Tibial nerve (tissue), 4 donors: ENCODE results near the gene FMN2. TPM values are rescaled to one million over a fixed set of nuclear protein-coding genes. Genes with fewer than 3 reads are reported as not detected.
"Not testable (repeated sequence)": the region's sequence is repeated elsewhere in the genome, so short reads cannot be mapped to it uniquely, and the experiment has no call there.

Source experiments
- DNase-seq, 2 donors: peaks; one replicate each; pipeline ENCODE4 v3.0.0-alpha.2; 2019; ENCODE audit warnings: low spot score in 2 of 2
- H3K27ac ChIP-seq, 4 donors: fragments of 200-600 bp; sonication (generic) in 3 of 4; one replicate each; pipeline ENCODE4 v1.5.1; 2017 to 2019; ENCODE audit warnings: mild to moderate bottlenecking in 1 of 4
- H3K27me3 ChIP-seq, 2 donors: fragments of 200-600 bp; sonication (generic) in 1 of 2; one replicate each; pipeline versions ENCODE4 v1.5.1 to v1.6.0; 2017 to 2019
- H3K36me3 ChIP-seq, 3 donors: fragments of 200-600 bp; sonication (generic); one replicate each; pipeline ENCODE4 v1.5.1; 2018 to 2019
- H3K4me1 ChIP-seq, 4 donors: fragments of 200-600 bp; sonication (generic) in 3 of 4; one replicate each; pipeline ENCODE4 v1.5.1; 2017 to 2019
- H3K4me3 ChIP-seq, 4 donors: fragments of 200-600 bp; sonication (generic) in 3 of 4; one replicate each; pipeline ENCODE4 v1.5.1; 2017 to 2019; ENCODE audit warnings: mild to moderate bottlenecking in 1 of 4, moderate library complexity in 1 of 4
- H3K9me3 ChIP-seq, 4 donors: fragments of 200-600 bp; sonication (generic) in 3 of 4; one replicate each; pipeline ENCODE4 v1.5.1; 2017 to 2019
- EP300 ChIP-seq, 2 donors: sonication (generic); formaldehyde crosslinking; IDR thresholded peaks; one replicate each; pipeline ENCODE4 v1.6.1; 2017; ENCODE audit warnings: antibody characterized with exemption in 2 of 2, mild to moderate bottlenecking in 1 of 2
- POLR2A ChIP-seq, 2 donors: fragments of 450-650 bp; IDR thresholded peaks; one replicate each; pipeline ENCODE4 v1.6.1; 2017; ENCODE audit warnings: antibody characterized with exemption in 2 of 2, mild to moderate bottlenecking in 2 of 2, moderate library complexity in 2 of 2
- WGBS, 2 donors: methylation state at CpG; one replicate each; pipeline ENCODE4 v1.1.5; 2018; 5-methylcytosine and 5-hydroxymethylcytosine counted together
- total RNA-seq, 4 donors: library from RNA; depleted of rRNA; stranded (reverse); fragments of >200 nt; gene quantifications; one replicate each; pipeline ENCODE4 v1.1.0, GENCODE V29; 2016
- TF ChIP-seq, protein P1 (sequence below), 5 experiments: fragments of 200-600 bp in 3 of 5; fragments of 450-650 bp in 2 of 5; sonication (generic) in 3 of 5; IDR thresholded peaks; one replicate each; pipeline ENCODE4 v1.5.1; 2016 to 2019; ENCODE audit warnings: antibody characterized with exemption in 5 of 5, mild to moderate bottlenecking in 3 of 5, moderate library complexity in 2 of 5

FMN2 gene
- total RNA-seq, 4 donors from 2014 or later: 16.7 to 24.9 (median 24.4) TPM

DNA sequence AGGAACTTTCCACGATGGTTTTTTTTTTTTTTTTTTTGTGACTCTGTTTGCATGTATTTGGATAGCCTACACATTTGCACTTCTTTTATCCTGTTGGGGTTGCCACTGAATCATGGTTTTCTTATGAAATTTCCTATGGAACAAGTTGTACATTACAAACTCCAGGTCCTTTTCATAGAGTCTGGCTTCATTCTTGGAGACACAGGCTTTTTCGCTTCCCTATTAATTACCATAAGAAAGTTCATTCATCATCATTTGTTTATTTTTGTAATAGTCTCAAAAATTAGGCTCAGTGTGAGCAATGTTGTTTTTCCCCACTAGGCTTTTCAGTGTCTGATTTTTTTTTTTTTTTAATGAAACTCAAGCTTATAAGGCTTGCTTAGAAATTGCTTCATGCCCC is 179.4 kb downstream of the FMN2 start:
- no peaks in the 10 kb centered on the region for H3K36me3 ChIP-seq
- TF ChIP-seq, protein P1, sequence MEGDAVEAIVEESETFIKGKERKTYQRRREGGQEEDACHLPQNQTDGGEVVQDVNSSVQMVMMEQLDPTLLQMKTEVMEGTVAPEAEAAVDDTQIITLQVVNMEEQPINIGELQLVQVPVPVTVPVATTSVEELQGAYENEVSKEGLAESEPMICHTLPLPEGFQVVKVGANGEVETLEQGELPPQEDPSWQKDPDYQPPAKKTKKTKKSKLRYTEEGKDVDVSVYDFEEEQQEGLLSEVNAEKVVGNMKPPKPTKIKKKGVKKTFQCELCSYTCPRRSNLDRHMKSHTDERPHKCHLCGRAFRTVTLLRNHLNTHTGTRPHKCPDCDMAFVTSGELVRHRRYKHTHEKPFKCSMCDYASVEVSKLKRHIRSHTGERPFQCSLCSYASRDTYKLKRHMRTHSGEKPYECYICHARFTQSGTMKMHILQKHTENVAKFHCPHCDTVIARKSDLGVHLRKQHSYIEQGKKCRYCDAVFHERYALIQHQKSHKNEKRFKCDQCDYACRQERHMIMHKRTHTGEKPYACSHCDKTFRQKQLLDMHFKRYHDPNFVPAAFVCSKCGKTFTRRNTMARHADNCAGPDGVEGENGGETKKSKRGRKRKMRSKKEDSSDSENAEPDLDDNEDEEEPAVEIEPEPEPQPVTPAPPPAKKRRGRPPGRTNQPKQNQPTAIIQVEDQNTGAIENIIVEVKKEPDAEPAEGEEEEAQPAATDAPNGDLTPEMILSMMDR (IDR thresholded peaks at IDR 0.05): no peak
- TF ChIP-seq POLR2A (IDR thresholded peaks at IDR 0.05): no peak
- TF ChIP-seq EP300 (IDR thresholded peaks at IDR 0.05): no peak
- no peak overlapping the region for H3K27ac ChIP-seq
- no peak for DNase-seq
- H3K4me3 ChIP-seq: no peak overlapping the region
- H3K4me1 ChIP-seq: no peaks in the 10 kb centered on the region
- 66 to 77% methylated on average over 2 of the region's 2 CpGs for WGBS, 2 donors
- peaks cover 0 to 23% (median 5%) of the 10 kb centered on the region in 4 donors for H3K9me3 ChIP-seq
- no peaks in the 10 kb centered on the region for H3K27me3 ChIP-seq

DNA sequence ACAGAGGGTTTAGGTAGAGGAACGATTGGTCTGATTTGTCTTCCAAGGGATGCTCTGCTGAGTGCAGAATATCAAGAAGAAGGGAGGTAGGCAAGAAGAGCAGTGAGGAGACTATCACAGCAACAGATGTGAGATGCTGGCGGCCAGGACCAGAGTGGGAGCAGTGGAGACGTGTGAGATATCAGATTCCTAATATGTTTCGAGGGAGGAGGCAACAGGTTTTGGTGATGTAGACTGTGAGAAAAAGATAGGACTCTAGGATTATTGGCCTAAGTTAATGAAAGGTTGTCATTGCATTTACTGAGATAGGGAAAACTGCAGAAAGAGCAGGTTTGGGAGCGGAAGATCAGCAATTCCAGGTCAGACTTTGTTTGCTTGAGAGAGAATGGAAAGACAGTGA is 182.9 kb downstream of the FMN2 start:
- H3K36me3 ChIP-seq: no peaks in the 10 kb centered on the region
- peaks cover 0 to 9% (median 1%) of the 10 kb centered on the region in 4 donors for H3K9me3 ChIP-seq
- no peak for DNase-seq
- no peak overlapping the region for H3K27ac ChIP-seq
- WGBS, 2 donors: 79 to 85% methylated on average over 5 of the region's 5 CpGs
- no peaks in the 10 kb centered on the region for H3K27me3 ChIP-seq
- TF ChIP-seq, protein P1 (IDR thresholded peaks at IDR 0.05): no peak
- TF ChIP-seq POLR2A (IDR thresholded peaks at IDR 0.05): no peak
- TF ChIP-seq EP300 (IDR thresholded peaks at IDR 0.05): no peak
- no peaks in the 10 kb centered on the region for H3K4me1 ChIP-seq
- no peak overlapping the region for H3K4me3 ChIP-seq

DNA sequence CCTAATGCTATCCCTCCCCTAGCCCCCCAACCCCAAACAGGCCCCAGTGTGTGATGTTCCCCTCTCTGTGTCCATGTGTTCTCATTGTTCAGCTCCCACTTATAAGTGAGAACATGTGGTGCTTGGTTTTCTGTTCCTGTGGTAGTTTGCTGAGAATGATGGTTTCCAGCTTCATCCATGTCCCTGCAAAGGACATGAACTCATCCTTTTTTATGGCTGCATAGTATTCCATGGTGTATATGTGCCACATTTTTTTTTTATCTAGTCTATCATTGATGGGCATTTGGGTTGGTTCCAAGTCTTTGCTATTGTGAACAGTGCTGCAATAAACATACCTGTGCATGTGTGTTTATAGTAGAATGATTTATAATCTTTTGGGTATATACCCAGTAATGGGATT is 183.5 kb downstream of the FMN2 start:
- H3K4me1 ChIP-seq, H3K9me3 ChIP-seq, DNase-seq, H3K36me3 ChIP-seq, H3K27ac ChIP-seq, H3K4me3 ChIP-seq, H3K27me3 ChIP-seq: not testable (repeated sequence)

DNA sequence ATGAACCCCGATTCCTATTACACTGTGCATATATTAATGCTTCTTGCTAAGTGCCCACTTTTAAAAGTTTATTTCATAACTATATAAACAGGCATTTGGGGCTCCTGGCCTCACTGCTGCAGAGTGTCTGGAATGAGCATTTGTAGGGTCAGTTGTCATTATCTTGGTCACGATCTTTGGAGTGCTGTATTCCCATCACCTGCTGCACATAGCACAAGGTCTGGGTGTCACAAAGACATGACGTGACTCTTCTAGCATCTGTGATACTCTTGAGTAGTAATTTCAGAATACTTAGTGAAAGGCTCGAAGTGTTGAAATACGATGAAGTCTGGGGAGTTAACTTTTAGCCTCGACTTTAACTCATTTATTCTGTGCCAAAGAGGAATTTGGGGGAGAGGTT is 186.4 kb downstream of the FMN2 start:
- 83 to 86% methylated on average over 6 of the region's 6 CpGs for WGBS, 2 donors
- Histone ChIP-seq H3K4me3 (no peak overlapping the region), H3K27ac (no peak overlapping the region), H3K27me3 (no peaks in the 10 kb centered on the region), H3K9me3 (no peaks in the 10 kb centered on the region), H3K4me1 (no peaks in the 10 kb centered on the region), H3K36me3 (no peaks in the 10 kb centered on the region)
- TF ChIP-seq EP300 (IDR thresholded peaks at IDR 0.05) (no peak), POLR2A (IDR thresholded peaks at IDR 0.05) (no peak)
- TF ChIP-seq, protein P1 (IDR thresholded peaks at IDR 0.05): no peak
- no peak for DNase-seq

DNA sequence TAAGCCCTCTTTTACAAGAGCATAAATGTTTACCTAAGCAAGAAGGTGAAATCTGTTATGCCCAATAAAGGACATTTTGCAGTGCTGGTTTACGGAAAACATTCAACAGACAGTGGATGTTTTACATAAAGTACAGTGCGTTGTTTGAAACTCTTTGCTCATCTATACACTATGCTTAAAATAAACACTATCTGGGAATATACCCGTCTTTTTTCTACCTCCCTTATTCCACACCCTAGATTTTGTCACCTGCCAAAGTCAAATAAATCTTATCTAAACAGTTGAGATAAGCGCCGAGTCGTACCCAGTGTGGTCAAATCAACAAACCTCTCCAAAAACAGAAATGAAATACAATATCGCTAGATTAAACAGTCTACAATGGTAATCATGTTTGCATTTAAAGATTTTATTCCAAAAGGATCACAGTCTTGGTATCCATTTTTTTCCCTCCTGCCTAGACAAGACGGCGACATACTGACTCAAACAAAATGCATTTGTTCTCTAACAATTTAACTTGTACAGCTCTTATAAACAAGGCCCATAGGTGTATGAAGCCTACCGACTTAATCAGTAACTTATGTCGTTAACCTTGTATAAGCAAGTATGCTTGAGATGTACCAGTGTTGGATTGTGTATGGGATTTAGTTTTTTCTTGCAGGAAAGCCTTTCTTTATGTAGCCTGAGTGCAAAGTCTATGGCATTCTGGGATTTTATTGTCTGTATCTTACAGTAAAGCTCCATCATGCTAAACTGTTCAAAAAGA is 189.1 kb downstream of the FMN2 start:
- 87 to 90% methylated on average over 11 of the region's 11 CpGs for WGBS, 2 donors
- Histone ChIP-seq H3K4me1 (no peaks in the 10 kb centered on the region), H3K9me3 (peaks cover 0 to 5% (median 0%) of the 10 kb centered on the region in 4 donors), H3K36me3 (peaks cover 0 to 5% (median 0%) of the 10 kb centered on the region in 3 donors), H3K27me3 (no peaks in the 10 kb centered on the region), H3K4me3 (no peak overlapping the region), H3K27ac (no peak overlapping the region)
- no peak for TF ChIP-seq EP300 (IDR thresholded peaks at IDR 0.05)
- DNase-seq: no peak

DNA sequence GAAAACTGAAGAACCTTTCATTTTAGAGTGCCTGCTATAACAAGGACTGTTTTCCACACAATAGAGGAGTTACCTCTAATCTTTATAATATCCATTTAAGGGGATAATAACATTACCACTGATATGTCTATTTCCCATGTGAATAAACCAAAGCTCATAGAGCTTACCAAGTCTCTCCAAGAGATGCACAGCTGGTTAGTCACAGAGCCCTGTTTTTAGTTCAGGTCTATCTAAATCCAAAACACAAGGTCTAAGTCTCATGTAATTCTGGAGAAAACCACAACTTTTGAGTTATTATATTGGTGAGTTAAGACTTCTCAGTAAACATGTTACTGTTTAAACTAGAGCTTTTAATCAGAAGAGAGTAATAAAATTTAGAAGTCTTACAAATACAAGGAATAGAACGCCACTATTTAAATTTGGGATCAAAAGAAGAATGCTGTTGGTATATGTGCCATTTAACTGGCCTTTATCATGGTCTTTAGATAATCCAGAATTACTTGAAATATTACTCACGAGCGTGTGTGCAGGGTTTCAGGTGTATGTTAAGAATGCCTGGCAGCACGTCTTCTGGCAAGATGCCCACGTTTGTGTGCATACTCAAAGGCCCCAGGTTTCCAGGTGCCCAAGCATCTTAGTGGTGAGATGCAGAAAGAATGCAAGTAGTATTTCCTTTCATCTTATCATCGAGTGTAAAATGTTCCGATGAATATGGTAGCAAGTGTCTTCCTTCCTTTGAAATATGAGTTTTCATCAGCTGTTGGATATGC is 190.6 kb downstream of the FMN2 start:
- DNase-seq: no peak
- WGBS, 2 donors: 85 to 90% methylated on average over 7 of the region's 7 CpGs
- Histone ChIP-seq H3K4me1 (no peaks in the 10 kb centered on the region), H3K4me3 (no peak overlapping the region), H3K27me3 (no peaks in the 10 kb centered on the region), H3K27ac (no peak overlapping the region), H3K36me3 (peaks cover 0 to 5% (median 0%) of the 10 kb centered on the region in 3 donors), H3K9me3 (peaks cover 0 to 5% (median 0%) of the 10 kb centered on the region in 4 donors)
- no peak for TF ChIP-seq POLR2A (IDR thresholded peaks at IDR 0.05)
- TF ChIP-seq, protein P1 (IDR thresholded peaks at IDR 0.05): no peak
- TF ChIP-seq EP300 (IDR thresholded peaks at IDR 0.05): no peak
